ENCODE measurements around the gene ALPK3.

GRCh38 chr15:84864444-84864795 lies 47.3 kb downstream of the ALPK3 start:
- TF ChIP-seq POLR2A (IDR thresholded peaks at IDR 0.05) (no peak), CTCF (IDR thresholded peaks at IDR 0.05) (no peak), POLR2AphosphoS5 (IDR thresholded peaks at IDR 0.05) (no peak)
